ENCODE data around the gene WNT9B.

Gene WNT9B

GRCh38 chr17:46922804-46923635 is 71.6 kb downstream of the WNT9B start, which contains the start of gene GOSR2:
Gene GOSR2, plus strand, starts transcription at chr17:46923160. Its CDS starts 33 bp downstream, at chr17:46923193.
- TF ChIP-seq SIN3A (IDR thresholded peaks at IDR 0.05; ENCODE audit: borderline replicate concordance, insufficient read depth, low read length) (peak; percentile 91; the same call in 1 of the 2 replicates), TAF1 (IDR thresholded peaks at IDR 0.05; ENCODE audit: borderline replicate concordance, insufficient read depth, low read length) (peak; percentile 63; the same call in 1 of the 2 replicates), POLR2AphosphoS5 (IDR thresholded peaks at IDR 0.05; ENCODE audit: low read depth, low read length) (peak; percentile 98), FOXP2 (optimal IDR thresholded peaks at IDR 0.05; ENCODE audit: borderline replicate concordance, extremely low read depth, extremely low read length, insufficient read depth) (no peak)
- TF ChIP-seq, protein P1, sequence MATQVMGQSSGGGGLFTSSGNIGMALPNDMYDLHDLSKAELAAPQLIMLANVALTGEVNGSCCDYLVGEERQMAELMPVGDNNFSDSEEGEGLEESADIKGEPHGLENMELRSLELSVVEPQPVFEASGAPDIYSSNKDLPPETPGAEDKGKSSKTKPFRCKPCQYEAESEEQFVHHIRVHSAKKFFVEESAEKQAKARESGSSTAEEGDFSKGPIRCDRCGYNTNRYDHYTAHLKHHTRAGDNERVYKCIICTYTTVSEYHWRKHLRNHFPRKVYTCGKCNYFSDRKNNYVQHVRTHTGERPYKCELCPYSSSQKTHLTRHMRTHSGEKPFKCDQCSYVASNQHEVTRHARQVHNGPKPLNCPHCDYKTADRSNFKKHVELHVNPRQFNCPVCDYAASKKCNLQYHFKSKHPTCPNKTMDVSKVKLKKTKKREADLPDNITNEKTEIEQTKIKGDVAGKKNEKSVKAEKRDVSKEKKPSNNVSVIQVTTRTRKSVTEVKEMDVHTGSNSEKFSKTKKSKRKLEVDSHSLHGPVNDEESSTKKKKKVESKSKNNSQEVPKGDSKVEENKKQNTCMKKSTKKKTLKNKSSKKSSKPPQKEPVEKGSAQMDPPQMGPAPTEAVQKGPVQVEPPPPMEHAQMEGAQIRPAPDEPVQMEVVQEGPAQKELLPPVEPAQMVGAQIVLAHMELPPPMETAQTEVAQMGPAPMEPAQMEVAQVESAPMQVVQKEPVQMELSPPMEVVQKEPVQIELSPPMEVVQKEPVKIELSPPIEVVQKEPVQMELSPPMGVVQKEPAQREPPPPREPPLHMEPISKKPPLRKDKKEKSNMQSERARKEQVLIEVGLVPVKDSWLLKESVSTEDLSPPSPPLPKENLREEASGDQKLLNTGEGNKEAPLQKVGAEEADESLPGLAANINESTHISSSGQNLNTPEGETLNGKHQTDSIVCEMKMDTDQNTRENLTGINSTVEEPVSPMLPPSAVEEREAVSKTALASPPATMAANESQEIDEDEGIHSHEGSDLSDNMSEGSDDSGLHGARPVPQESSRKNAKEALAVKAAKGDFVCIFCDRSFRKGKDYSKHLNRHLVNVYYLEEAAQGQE (IDR thresholded peaks at IDR 0.05; ENCODE audit: insufficient read depth in 1 of 2, low read depth in 2 of 2, low read length in 2 of 2), result 0 out of 4 replicates have a peak, but pooled peaks of 1 of the 2 experiments have one; percentile 23

DNA sequence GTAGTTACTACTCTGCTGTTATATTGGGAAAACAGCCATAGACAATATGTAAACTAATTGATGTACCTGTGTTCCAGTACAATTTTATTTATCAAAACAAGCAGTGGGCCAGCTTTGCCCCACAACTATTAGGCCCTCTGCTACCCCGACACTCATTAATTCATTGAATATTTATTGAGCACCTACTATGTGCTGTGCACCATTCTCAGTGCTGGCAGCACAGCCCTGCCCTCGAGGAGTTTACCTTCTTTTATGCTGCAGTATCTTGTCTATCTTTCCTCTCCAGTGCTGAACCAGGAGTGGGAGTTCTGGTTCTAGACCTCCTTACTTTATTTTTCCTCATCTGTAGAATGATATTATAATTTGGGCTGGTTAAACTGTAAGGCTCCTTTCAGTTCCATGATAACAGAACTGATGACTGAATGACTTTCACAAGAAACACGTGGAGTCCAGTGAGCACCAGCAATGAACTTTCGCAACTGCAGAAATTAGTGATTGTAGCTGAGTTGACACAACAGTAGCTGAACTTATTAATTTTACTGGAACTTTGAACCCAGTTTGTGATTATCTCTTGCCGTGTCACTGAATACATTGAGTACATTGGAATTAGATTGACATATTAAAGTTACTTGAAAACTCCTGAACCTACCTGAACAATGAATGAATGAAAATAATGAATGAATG is 73.9 kb downstream of the WNT9B start:
- no peak for TF ChIP-seq FOXP2 (optimal IDR thresholded peaks at IDR 0.05; ENCODE audit: borderline replicate concordance, extremely low read depth, extremely low read length, insufficient read depth)
- no peak for TF ChIP-seq TAF1 (IDR thresholded peaks at IDR 0.05; ENCODE audit: borderline replicate concordance, insufficient read depth, low read length)
- TF ChIP-seq SIN3A (IDR thresholded peaks at IDR 0.05; ENCODE audit: borderline replicate concordance, insufficient read depth, low read length), result no peak
- TF ChIP-seq, protein P1 (IDR thresholded peaks at IDR 0.05; ENCODE audit: insufficient read depth in 1 of 2, low read depth in 2 of 2, low read length in 2 of 2), result no peak
- no peak for TF ChIP-seq POLR2AphosphoS5 (IDR thresholded peaks at IDR 0.05; ENCODE audit: low read depth, low read length)

DNA sequence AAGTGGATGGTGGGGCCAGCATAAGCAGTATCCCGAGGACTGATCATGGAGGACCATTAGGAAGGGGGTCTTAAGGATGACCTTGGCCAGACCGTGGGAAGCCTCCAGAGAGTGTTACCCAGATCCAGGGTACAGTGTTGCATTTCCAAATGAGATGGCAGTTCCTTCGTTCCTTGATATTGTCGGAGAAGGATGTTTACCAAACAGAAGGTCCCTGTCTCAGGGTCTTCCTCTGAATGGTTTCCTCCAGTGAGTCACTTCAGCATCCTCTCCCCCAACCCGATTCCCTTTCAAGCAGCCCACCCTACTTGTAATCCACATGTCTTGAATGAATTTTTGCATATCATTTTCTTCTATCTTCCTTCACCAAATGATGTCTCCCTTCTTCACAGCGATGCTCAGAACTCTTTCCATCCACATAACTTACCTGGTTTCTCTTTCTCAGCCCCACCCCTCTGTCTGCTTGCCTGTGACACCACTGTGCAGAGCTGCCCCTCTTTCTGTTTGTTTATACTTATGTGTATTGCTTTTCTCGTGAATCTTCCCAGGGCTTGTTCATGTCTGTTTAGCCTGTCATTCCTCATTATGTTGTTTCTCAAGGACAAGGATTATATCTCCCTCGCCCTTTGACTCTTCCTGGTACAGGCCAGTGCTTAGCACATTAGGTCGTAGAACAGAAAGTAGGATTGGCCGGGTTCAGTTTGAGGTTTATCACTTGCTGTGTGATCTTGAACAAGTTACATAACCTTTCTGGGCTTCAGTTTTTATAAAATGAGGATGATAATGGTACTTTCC is 77.3 kb downstream of the WNT9B start:
- TF ChIP-seq TAF1 (IDR thresholded peaks at IDR 0.05; ENCODE audit: borderline replicate concordance, insufficient read depth, low read length) (no peak; the same call in 1 of the 2 replicates), POLR2AphosphoS5 (IDR thresholded peaks at IDR 0.05; ENCODE audit: low read depth, low read length) (no peak), FOXP2 (optimal IDR thresholded peaks at IDR 0.05; ENCODE audit: borderline replicate concordance, extremely low read depth, extremely low read length, insufficient read depth) (peak; percentile 54), SIN3A (IDR thresholded peaks at IDR 0.05; ENCODE audit: borderline replicate concordance, insufficient read depth, low read length) (peak; percentile 51; the same call in 1 of the 2 replicates)
- TF ChIP-seq, protein P1 (IDR thresholded peaks at IDR 0.05; ENCODE audit: insufficient read depth in 1 of 2, low read depth in 2 of 2, low read length in 2 of 2), result no peak

DNA sequence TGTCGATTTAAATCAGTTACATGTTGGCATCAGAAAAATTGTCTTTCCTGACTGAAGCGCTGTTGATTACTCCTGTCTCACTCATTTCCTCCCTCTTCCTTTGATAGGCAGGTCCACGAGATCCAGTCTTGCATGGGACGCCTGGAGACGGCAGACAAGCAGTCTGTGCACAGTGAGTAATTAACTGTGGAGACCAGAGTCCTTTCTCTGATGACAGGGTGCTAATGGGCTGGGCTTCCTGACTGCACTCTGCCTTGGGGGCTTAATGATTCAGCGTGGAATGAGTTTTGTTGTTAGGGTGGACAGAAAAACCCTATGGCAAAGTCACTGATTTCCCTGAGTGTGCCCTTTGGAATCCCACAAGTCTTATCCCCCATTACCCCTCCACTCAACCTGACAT is 78.0 kb downstream of the WNT9B start:
- TF ChIP-seq SIN3A (IDR thresholded peaks at IDR 0.05; ENCODE audit: borderline replicate concordance, insufficient read depth, low read length) (peak; percentile 83; the same call in 1 of the 2 replicates), FOXP2 (optimal IDR thresholded peaks at IDR 0.05; ENCODE audit: borderline replicate concordance, extremely low read depth, extremely low read length, insufficient read depth) (no peak), POLR2AphosphoS5 (IDR thresholded peaks at IDR 0.05; ENCODE audit: low read depth, low read length) (no peak; the same call in 1 of the 2 replicates), TAF1 (IDR thresholded peaks at IDR 0.05; ENCODE audit: borderline replicate concordance, insufficient read depth, low read length) (0 out of 2 replicates have a peak, but pooled peaks have one; percentile 9)
- TF ChIP-seq, protein P1 (IDR thresholded peaks at IDR 0.05; ENCODE audit: insufficient read depth in 1 of 2, low read depth in 2 of 2, low read length in 2 of 2), result peak in 1 of 2 experiments; percentile 35; a peak in 1 of 4 replicates
